ENCODE data around the gene DIP2C. TPM values are rescaled to one million over a fixed set of nuclear protein-coding genes. Genes with fewer than 3 reads are reported as not detected.
"Not testable (repeated sequence)": the region's sequence is repeated elsewhere in the genome, so short reads cannot be mapped to it uniquely, and the experiment has no call there.

Gene DIP2C
- total RNA-seq, 3 donors from 2014 or later: 0.20 to 0.27 (median 0.26) TPM

DNA sequence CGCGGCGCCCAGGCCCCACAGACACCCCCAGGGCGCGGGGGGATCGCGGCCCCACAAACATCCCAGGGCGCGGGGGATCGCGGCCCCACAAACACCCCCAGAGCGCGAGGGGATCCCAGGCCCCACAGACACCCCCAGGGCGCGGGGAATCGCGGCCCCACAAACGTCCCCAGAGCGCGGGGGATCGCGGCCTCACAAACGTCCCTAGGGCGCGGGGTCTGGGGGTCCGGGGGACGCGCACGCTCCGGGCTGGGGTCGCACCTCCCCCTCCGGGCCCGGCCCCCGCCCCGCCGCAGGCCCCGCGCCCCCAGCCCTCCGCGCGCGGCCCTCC, 382 bp downstream of the DIP2C start:
- DNase-seq (no peak), ATAC-seq (peak; percentile 13 to 20)
- H3K4me3 Mint-ChIP-seq: no peak overlapping the region
- no peaks in the 10 kb centered on the region for H3K36me3 Mint-ChIP-seq (ENCODE audit: insufficient read depth)
- H3K27me3 Mint-ChIP-seq (ENCODE audit: low read depth): peaks cover 49% of the 10 kb centered on the region
- peaks cover 6% of the 10 kb centered on the region for H3K4me1 Mint-ChIP-seq (ENCODE audit: low read depth)
- no peaks in the 10 kb centered on the region for H3K9me3 Mint-ChIP-seq

DNA sequence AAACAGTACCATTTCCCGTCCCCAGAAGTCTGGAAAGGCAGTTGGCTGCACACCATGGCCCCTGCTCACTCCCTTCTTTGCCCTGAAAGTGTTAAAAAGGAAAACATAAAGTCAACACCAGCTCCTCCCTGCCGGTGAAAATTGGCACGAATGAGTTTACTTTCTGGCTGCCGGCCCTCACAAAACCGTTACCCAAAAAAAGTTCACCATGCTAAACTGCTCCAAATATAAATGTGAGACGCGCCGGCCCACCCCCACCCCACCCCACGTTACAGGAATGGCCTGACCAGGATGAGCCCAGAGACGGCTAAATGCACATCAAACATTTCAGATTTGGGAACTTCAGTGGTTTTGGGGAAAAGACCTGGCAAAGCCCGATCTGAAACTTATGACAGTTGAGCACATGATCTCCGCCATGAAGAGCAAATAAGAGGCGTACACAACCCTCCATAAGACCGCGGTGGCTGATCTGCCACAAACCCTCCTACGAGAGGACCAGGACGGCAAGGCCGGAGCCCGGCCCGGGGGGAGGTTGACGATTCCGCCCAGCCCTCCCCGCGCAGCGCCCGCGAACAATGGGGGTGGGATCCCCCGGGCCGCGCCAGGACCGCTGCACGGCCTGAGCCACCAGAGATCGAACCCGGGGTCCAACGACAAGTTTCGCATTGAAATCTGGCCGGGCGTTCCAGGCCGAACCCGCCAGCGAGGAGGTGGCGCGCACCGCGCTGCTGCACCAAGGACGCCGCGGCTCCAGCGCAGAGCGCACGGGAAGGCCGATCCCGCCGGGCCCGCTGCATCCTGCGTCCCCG, 952 bp downstream of the DIP2C start:
- Mint-ChIP-seq H3K4me1 (ENCODE audit: low read depth) (peaks cover 6% of the 10 kb centered on the region), H3K27me3 (ENCODE audit: low read depth) (peaks cover 49% of the 10 kb centered on the region), H3K9me3 (no peaks in the 10 kb centered on the region), H3K4me3 (no peak overlapping the region), H3K36me3 (ENCODE audit: insufficient read depth) (no peaks in the 10 kb centered on the region)
- peak; percentile 17 to 20 for ATAC-seq
- DNase-seq: no peak

DNA sequence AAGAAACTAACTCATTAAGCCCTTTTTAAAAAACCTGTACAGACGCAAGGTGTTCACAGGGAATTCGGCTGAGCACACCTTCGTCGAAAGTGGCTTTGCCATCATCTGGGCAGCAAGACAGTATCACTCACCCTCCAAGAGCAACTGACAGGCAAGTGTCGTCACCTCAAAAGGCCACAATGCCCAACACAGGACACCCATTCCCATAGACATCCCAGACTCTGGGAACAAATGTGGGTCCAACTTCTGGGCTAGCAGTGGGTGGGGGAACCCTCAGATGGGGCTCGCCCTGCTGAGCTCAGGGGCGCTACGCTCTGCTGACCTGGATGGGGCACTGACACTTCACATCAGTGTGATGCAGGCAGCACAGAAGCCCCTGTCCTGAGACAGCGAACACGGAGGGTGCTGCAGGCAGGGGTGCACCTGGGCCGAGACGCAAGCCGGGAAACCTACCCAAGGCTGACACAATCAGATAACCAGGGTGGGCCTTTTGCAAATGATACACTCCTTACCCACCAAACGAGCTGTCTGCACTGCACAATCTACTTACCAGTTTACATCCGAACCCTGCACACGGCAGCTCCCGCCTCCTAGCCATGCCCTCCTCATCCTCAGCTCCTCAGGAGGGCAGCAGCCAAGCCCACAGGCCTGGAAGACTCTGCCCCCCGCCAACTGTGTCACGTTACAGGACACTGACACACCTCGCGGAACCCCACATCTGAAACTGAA, 1.7 kb downstream of the DIP2C start:
- peaks cover 50% of the 10 kb centered on the region for H3K27me3 Mint-ChIP-seq (ENCODE audit: low read depth)
- no peaks in the 10 kb centered on the region for H3K36me3 Mint-ChIP-seq (ENCODE audit: insufficient read depth)
- peaks cover 6% of the 10 kb centered on the region for H3K4me1 Mint-ChIP-seq (ENCODE audit: low read depth)
- H3K9me3 Mint-ChIP-seq: no peaks in the 10 kb centered on the region
- no peak overlapping the region for H3K4me3 Mint-ChIP-seq
- DNase-seq (no peak), ATAC-seq (no peak)

DNA sequence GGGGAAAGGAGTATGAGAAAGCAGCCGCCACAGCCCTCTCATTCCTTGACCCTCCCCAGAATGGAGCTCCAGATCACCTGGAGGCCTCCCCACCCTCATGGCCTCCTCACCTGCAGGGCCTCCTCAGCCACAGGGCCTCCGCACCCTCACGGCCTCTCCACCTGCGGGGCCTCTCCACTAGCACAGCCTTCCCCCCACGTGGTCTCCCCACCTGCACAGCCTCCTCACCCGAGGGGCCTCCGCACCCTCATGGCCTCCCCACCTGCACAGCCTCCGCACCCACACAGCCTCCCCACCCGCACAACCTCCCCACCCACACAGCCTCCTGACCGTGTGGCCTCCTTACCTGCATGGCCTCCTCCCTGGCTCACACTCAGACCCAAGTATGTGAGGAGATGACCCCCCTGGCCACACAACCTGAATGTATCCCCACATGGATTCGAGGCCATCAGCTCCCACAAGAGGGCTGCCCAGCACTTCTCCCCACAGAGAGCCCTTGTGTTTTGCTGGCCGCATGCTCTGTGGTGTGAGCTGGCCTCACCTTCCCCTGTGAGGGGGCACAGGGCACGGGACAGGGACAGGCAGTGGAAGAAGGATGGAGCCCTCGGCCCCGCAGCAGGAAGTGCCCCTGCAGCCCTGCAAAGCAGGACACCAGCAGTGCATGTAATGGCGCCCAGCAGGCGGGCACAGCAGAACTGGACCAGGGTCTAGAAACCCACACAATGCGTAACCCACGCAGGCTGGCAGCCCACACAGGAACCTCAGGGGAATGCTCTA, 3.1 kb downstream of the DIP2C start:
- H3K36me3 Mint-ChIP-seq (ENCODE audit: insufficient read depth): no peaks in the 10 kb centered on the region
- no peak for ATAC-seq
- DNase-seq: no peak
- peaks cover 42% of the 10 kb centered on the region for H3K27me3 Mint-ChIP-seq (ENCODE audit: low read depth)
- H3K9me3 Mint-ChIP-seq: no peaks in the 10 kb centered on the region
- H3K4me1 Mint-ChIP-seq (ENCODE audit: low read depth): peaks cover 3% of the 10 kb centered on the region
- no peak overlapping the region for H3K4me3 Mint-ChIP-seq

DNA sequence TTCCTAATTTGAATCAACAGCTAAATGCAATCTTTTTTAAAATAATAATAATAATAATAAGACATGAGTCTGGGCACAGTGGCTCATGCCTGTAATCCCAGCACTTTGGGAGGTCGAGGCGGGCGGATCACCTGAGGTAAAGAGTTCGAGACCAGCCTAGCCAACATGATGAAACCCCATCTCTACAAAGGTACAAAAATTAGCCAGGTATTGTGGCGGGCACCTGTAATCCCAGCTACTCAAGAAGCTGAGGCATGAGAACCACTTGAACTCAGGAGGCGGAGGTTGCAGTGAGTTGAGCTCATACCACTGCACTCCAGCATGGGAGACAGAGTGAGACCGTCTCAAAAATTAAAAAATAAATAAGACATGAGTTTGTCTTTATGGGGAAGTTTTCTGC, 3.9 kb downstream of the DIP2C start:
- no peaks in the 10 kb centered on the region for H3K36me3 Mint-ChIP-seq (ENCODE audit: insufficient read depth)
- H3K4me1 Mint-ChIP-seq (ENCODE audit: low read depth): peaks cover 2% of the 10 kb centered on the region
- H3K9me3 Mint-ChIP-seq: no peaks in the 10 kb centered on the region

DNA sequence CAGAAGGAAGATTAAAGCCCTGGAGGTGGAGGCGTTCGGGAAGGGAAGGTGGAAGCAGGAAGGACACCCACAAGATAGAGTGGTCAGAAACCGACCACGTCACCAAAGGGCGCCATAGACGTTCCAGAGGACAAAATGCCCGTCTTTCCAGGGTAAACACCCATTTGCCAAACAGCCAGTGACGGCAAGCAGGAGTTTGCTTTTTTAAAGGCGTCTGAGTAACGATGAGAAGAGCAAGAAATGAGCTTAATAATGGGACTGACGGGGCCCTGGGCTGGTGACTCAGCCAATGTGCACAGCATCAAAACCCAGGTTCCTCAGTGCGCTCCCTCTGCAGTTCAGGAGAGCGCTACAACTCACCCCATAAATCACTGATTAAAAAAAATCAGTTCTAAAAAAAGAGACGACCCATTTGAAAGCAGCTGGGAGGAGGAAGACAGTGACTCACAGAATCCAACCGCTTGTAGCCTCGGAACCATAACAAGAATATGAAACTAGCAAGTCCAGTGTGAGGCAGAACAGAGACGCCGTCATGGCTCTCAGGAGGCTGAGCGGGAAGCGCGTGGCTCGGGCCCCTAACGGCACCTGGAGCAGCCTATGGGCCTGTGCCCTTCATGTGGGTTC, 5.9 kb downstream of the DIP2C start:
- no peak for ATAC-seq

More for the DNA sequence above, 3.9 kb downstream of the DIP2C start:
- no peak overlapping the region for H3K4me3 Mint-ChIP-seq
- H3K27me3 Mint-ChIP-seq (ENCODE audit: low read depth): peaks cover 36% of the 10 kb centered on the region
- DNase-seq: no peak
- no peak for ATAC-seq

DNA sequence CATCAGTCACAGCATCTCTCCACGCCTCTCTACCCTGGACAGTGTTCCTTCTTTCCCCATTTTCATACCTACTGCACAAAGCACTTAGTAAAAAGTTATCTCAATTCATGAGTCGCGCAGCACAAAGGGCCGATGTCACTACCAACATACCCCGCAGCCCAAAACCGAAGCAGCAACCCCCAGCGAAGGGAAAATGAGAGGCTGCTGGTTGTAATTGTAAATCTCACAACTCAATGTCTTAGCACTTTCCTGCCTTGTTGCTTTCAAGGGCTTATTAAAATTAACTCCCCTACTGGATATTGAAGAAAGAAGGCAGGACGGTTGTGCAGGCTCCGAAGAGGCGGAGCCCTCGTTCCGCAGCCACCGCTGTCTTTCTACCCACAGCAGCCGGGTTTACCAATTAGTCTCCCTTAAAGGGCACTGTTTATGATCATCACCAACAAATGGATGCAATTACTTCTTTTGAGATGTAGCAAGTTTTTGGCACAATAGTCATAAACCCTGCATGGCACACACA, 6.5 kb downstream of the DIP2C start:
- no peak for ATAC-seq
- Mint-ChIP-seq H3K27me3 (ENCODE audit: low read depth) (peaks cover 21% of the 10 kb centered on the region), H3K4me3 (no peak overlapping the region), H3K9me3 (no peaks in the 10 kb centered on the region), H3K36me3 (ENCODE audit: insufficient read depth) (no peaks in the 10 kb centered on the region), H3K4me1 (ENCODE audit: low read depth) (no peaks in the 10 kb centered on the region)
- DNase-seq: no peak

More for the DNA sequence above, 5.9 kb downstream of the DIP2C start:
- H3K4me1 Mint-ChIP-seq (ENCODE audit: low read depth): no peaks in the 10 kb centered on the region
- DNase-seq: no peak
- no peak overlapping the region for H3K4me3 Mint-ChIP-seq
- H3K27me3 Mint-ChIP-seq (ENCODE audit: low read depth): peaks cover 27% of the 10 kb centered on the region
- H3K36me3 Mint-ChIP-seq (ENCODE audit: insufficient read depth): no peaks in the 10 kb centered on the region
- H3K9me3 Mint-ChIP-seq: no peaks in the 10 kb centered on the region

DNA sequence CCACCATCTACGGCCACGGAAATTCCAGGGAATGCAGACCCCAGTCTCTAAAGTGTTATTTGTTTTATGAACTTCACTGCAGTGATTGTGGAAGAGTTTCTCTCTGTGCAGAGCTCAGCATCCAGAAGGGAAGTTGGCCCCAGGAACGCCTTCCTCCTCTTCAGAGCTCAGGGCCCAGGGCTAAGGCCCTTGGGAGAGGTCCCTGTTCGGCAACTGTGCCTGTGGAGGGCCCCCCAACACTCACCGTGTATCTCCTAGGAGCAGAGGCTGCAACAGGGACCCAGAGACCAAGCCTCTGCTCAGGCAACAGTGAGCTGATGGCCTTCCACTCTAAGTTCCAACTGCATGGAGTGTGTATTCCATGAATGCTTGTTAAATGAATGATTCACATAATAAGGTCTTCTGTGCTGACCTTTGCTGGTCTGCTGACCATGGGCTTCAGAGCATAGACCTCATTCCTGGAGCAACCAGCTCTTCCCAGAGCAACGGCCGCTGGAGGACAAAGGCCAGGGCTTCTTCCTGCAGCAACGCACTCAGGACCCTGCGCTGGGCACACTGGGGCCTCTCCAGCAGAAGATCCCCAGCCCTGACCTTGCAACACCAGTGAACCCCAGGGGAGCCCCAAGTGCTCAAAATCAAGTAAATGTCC, 7.7 kb downstream of the DIP2C start:
- ATAC-seq: no peak

DNA sequence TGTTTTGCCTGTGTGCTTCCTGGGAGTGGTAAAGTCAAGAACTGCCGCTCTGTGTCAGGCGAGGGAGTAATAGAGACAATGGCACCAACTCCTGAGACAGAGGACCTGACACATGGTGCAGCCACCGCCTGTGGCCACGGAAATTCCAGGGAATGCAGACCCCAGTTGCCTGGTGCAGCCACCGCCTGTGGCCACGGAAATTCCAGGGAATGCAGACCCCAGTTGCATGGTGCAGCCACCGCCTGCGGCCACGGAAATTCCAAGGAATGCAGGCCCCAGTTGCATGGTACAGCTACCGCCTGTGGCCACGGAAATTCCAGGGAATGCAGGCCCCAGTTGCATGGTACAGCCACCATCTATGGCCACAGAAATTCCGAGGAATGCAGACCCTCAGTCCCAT, 8.7 kb downstream of the DIP2C start:
- Mint-ChIP-seq H3K36me3 (ENCODE audit: insufficient read depth) (no peaks in the 10 kb centered on the region), H3K9me3 (no peaks in the 10 kb centered on the region), H3K27me3 (ENCODE audit: low read depth) (peaks cover 10% of the 10 kb centered on the region), H3K4me1 (ENCODE audit: low read depth) (no peaks in the 10 kb centered on the region), H3K4me3 (no peak overlapping the region)
- DNase-seq (no peak), ATAC-seq (no peak)

More for the DNA sequence above, 7.7 kb downstream of the DIP2C start:
- H3K9me3 Mint-ChIP-seq: no peaks in the 10 kb centered on the region
- H3K4me3 Mint-ChIP-seq: no peak overlapping the region
- H3K4me1 Mint-ChIP-seq (ENCODE audit: low read depth): no peaks in the 10 kb centered on the region
- H3K27me3 Mint-ChIP-seq (ENCODE audit: low read depth): peaks cover 10% of the 10 kb centered on the region
- DNase-seq: no peak
- no peaks in the 10 kb centered on the region for H3K36me3 Mint-ChIP-seq (ENCODE audit: insufficient read depth)

DNA sequence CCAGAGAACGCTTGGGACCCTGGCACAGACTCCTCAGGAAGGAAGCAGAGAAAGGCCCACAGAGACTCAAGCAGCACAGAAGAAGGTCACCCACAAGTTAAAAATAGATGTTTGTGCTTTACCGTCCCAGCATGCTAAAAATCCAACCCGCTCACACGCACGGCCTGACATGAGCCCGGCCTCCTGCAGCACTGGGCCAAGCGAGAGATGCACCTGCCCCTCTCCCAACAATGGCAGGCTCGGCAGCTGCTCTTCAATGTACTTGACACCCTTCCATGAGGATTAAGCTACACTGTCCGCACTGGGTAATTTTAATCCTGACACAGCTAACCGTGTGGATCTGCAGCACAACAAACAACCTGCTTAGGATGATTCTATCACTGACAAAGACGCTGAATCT, 9.3 kb downstream of the DIP2C start:
- Mint-ChIP-seq H3K4me3 (no peak overlapping the region), H3K27me3 (ENCODE audit: low read depth) (peaks cover 10% of the 10 kb centered on the region), H3K36me3 (ENCODE audit: insufficient read depth) (no peaks in the 10 kb centered on the region), H3K9me3 (no peaks in the 10 kb centered on the region), H3K4me1 (ENCODE audit: low read depth) (no peaks in the 10 kb centered on the region)
- DNase-seq (no peak), ATAC-seq (no peak)

DNA sequence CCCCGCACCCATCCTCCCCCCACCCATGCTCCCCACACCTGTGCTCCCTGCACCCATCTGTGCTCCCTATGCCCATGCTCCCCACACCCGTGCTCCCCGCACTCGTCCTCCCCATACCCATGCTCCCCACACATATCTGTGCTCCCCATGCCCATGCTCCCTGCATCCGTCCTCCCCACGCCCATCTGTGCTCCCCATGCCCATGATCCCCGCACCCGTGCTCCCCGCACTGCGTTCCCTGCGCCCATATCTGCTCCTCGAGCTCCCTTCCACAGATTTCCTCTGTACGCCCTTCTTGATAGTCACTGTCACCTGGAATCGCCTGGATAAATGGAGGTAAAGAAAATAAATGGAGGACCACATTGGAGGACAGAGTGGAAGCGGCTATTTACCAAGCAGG, 9.9 kb downstream of the DIP2C start:
- H3K27me3 Mint-ChIP-seq (ENCODE audit: low read depth): peaks cover 10% of the 10 kb centered on the region
- no peaks in the 10 kb centered on the region for H3K36me3 Mint-ChIP-seq (ENCODE audit: insufficient read depth)
- no peaks in the 10 kb centered on the region for H3K4me1 Mint-ChIP-seq (ENCODE audit: low read depth)
- H3K9me3 Mint-ChIP-seq: no peaks in the 10 kb centered on the region
- no peak for ATAC-seq
- H3K4me3 Mint-ChIP-seq: no peak overlapping the region
- no peak for DNase-seq

DNA sequence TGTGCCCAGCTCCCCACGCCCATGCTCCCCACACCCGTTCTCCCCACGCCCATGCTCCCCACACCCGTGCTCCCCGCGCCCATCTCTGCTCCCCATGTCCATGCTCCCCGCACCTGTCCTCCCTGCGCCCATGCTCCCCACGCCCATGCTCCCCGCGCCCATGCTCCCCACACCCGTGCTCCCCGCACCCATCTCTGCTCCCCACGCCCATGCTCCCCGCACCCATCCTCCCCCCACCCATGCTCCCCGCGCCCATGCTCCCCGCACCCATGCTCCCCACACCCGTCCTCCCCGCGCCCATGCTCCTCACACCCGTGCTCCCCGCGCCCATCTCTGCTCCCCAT, 10.8 kb downstream of the DIP2C start:
- H3K9me3 Mint-ChIP-seq; DNase-seq; H3K4me3 Mint-ChIP-seq; H3K4me1 Mint-ChIP-seq (ENCODE audit: low read depth); H3K36me3 Mint-ChIP-seq (ENCODE audit: insufficient read depth); H3K27me3 Mint-ChIP-seq (ENCODE audit: low read depth); ATAC-seq: not testable (repeated sequence)

DNA sequence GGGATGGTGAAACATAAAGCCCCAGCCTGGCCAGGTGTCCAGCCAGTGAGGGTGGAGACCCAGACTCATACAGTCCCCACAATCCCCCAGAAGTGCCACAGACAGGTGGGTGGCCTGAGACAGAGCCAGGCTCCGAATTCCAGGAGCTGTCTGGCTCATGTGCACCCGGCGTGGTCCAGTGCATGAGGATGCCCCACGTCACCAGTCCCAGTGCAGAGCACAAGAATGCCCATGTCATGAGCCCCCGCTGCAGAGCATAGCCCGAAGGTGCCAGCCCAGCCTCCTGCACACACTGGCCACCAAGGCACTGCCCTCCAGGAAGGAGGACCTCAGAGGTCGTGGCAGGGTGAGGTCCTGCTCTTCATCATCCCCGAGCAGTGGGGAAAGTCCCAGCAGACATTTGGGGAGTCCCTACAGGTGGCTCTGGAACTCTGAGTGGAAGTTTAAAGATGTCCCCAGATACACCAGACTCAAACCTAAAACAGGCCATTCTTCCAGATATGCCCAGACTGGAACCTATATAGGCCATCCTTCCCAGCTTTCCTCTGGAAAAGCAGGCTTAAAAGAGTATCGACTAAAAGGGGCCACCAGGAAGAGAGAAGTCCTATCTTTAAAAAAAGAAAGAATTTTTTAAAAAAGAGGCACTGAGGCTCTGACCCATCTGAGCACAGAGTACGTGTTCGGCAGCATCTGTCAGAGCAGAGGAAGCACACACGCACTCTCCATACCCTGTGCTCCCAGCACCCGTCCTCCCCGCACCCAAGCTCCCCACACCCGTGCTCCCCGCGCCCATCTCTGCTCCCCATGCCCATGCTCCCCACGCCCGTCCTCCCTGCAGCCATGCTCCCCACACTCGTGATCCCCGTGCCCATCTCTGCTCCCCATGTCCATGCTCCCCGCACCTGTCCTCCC, 11.5 kb downstream of the DIP2C start:
- ATAC-seq: no peak

More for the DNA sequence above, 11.5 kb downstream of the DIP2C start:
- Mint-ChIP-seq H3K36me3 (ENCODE audit: insufficient read depth) (no peaks in the 10 kb centered on the region), H3K27me3 (ENCODE audit: low read depth) (peaks cover 7% of the 10 kb centered on the region), H3K4me1 (ENCODE audit: low read depth) (no peaks in the 10 kb centered on the region), H3K4me3 (no peak overlapping the region), H3K9me3 (no peaks in the 10 kb centered on the region)
- no peak for DNase-seq
